Gastrocnemius medialis (tissue), 4 donors: ENCODE results near the gene STXBP5L. TPM values are rescaled to one million over a fixed set of nuclear protein-coding genes. Genes with fewer than 3 reads are reported as not detected.
"Not testable (repeated sequence)": the region's sequence is repeated elsewhere in the genome, so short reads cannot be mapped to it uniquely, and the experiment has no call there.

Experiments
- ATAC-seq, 2 donors: fragments of 150-250 bp; one replicate each; pipeline ENCODE4 v1.9.1; 2016
- DNase-seq, 2 donors: peaks; one replicate each; pipeline ENCODE4 v3.0.0-alpha.2; 2019
- H3K27ac ChIP-seq, 4 donors: fragments of 200-600 bp; sonication (generic); 1 replicate in 1 of 4; 2 replicates in 3 of 4; pipeline ENCODE4 v1.5.1; 2016 to 2018; ENCODE audit warnings: mild to moderate bottlenecking in 2 of 4, moderate library complexity in 1 of 4
- H3K27me3 ChIP-seq, 3 donors: fragments of 200-600 bp; sonication (generic) in 2 of 3; 1 replicate in 1 of 3; 2 replicates in 2 of 3; pipeline versions ENCODE4 v1.5.1 to v1.6.0; 2016 to 2019; ENCODE audit warnings: mild to moderate bottlenecking in 1 of 3, moderate library complexity in 1 of 3
- H3K36me3 ChIP-seq, 2 donors: fragments of 200-600 bp; sonication (generic) in 1 of 2; one replicate each; pipeline ENCODE4 v1.5.1; 2017 to 2018
- H3K4me1 ChIP-seq, 2 donors: fragments of 200-600 bp; sonication (generic) in 1 of 2; one replicate each; pipeline ENCODE4 v1.5.1; 2016 to 2017; ENCODE audit warnings: mild to moderate bottlenecking in 2 of 2
- H3K4me3 ChIP-seq, 4 donors: fragments of 200-600 bp; sonication (generic) in 3 of 4; 1 replicate in 1 of 4; 2 replicates in 3 of 4; pipeline ENCODE4 v1.5.1; 2016 to 2019; ENCODE audit warnings: mild to moderate bottlenecking in 2 of 4
- H3K9me3 ChIP-seq, 3 donors: fragments of 200-600 bp; sonication (generic) in 2 of 3; 1 replicate in 1 of 3; 2 replicates in 2 of 3; pipeline ENCODE4 v1.5.1; 2016 to 2019
- POLR2A ChIP-seq, 2 donors: fragments of 450-650 bp; IDR thresholded peaks; one replicate each; pipeline ENCODE4 v1.6.1; 2017; ENCODE audit warnings: antibody characterized with exemption in 2 of 2, mild to moderate bottlenecking in 2 of 2, moderate library complexity in 2 of 2
- in situ Hi-C, 4 donors: fragments of 200-750 bp; cut with MboI; loops; one replicate each; pipeline versions ENCODE4 v1.15.0 to v1.8.0; 2017; ENCODE audit warnings: low sequenced_read_pairs in 4 of 4
- intact Hi-C: fragments of 100-400 bp; cut with DNase I; formaldehyde crosslinking; loops from one replicate; pipeline ENCODE4 v1.15.1; 2023; ENCODE audit warnings: low total_unique reads
- total RNA-seq, 4 donors: library from RNA; depleted of rRNA; stranded (reverse); fragments of >200 nt; gene quantifications; one replicate each; pipeline versions ENCODE4 v1.1.0 to v1.2.3, GENCODE V29; 2016
- TF ChIP-seq, protein P1 (sequence below), 5 experiments: fragments of 450-650 bp in 3 of 5; fragments of 200-600 bp in 2 of 5; sonication (generic) in 2 of 5; IDR thresholded peaks in 4 of 5; conservative IDR thresholded peaks in 1 of 5; 1 replicate in 4 of 5; 2 replicates in 1 of 5; pipeline ENCODE4 v1.5.1; 2016 to 2019; ENCODE audit warnings: antibody characterized with exemption in 5 of 5, mild to moderate bottlenecking in 3 of 5, moderate library complexity in 3 of 5

Gene STXBP5L
- total RNA-seq, 4 donors from 2014 or later, result not detected

DNA sequence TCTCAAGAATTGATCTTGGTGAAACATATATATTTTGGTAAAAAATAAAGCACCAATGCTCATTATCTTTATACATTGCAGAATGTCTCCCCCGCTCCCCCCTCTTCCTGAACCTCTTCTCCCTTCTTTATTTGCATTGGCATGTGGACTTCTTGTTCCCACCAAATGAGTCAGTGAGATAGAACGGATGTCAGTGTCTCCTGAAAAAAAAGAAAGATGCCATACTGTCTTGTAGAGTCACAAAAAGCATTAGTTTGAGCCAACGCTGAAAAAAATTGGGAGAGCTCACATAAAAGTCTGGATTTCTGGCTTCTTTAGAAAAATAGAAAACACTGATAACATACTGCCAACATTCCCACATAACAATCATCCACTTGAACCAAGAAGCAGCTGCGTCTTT is 32.0 kb upstream of the STXBP5L start:
- ATAC-seq, result no peak
- H3K4me3 ChIP-seq, result no peak overlapping the region

DNA sequence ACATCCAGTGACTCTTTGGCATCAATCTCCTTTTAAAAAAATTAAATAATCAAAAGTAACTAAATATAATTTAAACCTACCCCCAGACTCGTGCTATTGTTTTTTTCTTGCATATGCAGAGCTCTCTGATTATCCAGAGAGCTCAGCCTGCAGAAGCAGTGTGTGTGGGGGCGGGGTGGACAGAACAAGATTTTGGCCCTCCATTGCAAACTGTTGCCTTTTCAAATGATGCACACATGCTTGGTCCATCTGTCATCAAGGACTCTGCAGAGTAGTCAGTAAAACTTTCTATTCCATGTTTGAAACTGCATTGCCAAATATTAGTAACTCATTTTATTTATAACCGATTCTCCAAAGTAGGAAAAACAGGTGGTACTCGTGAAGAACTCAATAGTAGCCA is 28.6 kb upstream of the STXBP5L start:
- DNase-seq (no peak), ATAC-seq (no peak)
- no peak for TF ChIP-seq POLR2A (IDR thresholded peaks at IDR 0.05)
- TF ChIP-seq, protein P1, sequence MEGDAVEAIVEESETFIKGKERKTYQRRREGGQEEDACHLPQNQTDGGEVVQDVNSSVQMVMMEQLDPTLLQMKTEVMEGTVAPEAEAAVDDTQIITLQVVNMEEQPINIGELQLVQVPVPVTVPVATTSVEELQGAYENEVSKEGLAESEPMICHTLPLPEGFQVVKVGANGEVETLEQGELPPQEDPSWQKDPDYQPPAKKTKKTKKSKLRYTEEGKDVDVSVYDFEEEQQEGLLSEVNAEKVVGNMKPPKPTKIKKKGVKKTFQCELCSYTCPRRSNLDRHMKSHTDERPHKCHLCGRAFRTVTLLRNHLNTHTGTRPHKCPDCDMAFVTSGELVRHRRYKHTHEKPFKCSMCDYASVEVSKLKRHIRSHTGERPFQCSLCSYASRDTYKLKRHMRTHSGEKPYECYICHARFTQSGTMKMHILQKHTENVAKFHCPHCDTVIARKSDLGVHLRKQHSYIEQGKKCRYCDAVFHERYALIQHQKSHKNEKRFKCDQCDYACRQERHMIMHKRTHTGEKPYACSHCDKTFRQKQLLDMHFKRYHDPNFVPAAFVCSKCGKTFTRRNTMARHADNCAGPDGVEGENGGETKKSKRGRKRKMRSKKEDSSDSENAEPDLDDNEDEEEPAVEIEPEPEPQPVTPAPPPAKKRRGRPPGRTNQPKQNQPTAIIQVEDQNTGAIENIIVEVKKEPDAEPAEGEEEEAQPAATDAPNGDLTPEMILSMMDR (IDR thresholded peaks at IDR 0.05 in 4 of 5, conservative IDR thresholded peaks at IDR 0.05 in 1 of 5), result no peak
- Histone ChIP-seq H3K36me3 (no peaks in the 10 kb centered on the region), H3K4me3 (no peak overlapping the region), H3K27me3 (no peaks in the 10 kb centered on the region), H3K4me1 (no peaks in the 10 kb centered on the region), H3K9me3 (no peaks in the 10 kb centered on the region), H3K27ac (no peak overlapping the region)
- intact Hi-C loops, result no loop called here
- in situ Hi-C loops, result no loop called here

More for the DNA sequence above, 32.0 kb upstream of the STXBP5L start:
- TF ChIP-seq POLR2A (IDR thresholded peaks at IDR 0.05), result no peak
- TF ChIP-seq, protein P1 (IDR thresholded peaks at IDR 0.05 in 4 of 5, conservative IDR thresholded peaks at IDR 0.05 in 1 of 5), result no peak
- Histone ChIP-seq H3K4me1 (no peaks in the 10 kb centered on the region), H3K36me3 (no peaks in the 10 kb centered on the region), H3K27me3 (no peaks in the 10 kb centered on the region), H3K9me3 (no peaks in the 10 kb centered on the region), H3K27ac (no peak overlapping the region)
- intact Hi-C loops, result no loop called here
- in situ Hi-C loops, result no loop called here
- no peak for DNase-seq

DNA sequence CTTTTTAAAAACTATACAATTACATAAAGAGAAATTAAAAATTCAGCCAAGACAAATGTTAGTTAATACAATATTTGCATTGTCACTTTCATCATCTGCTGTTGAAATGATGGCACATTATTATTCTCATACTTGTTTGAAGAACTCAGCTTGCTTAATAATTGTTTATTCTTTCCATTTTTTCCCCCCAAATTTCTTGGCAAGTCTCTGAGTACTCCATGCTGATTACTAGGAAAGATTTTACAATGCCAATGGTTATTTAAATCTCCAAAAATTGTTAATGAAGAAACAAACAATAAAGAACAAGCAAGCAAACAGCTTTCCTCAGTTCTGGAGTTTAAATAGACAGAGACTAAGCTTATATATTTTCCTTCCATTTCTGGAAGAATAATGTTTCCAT is 15.1 kb upstream of the STXBP5L start:
- H3K27ac ChIP-seq, result no peak overlapping the region
- no peaks in the 10 kb centered on the region for H3K9me3 ChIP-seq
- ATAC-seq, result no peak
- in situ Hi-C loops (no loop called here), intact Hi-C loops (no loop called here)
- H3K27me3 ChIP-seq, result no peaks in the 10 kb centered on the region
- H3K36me3 ChIP-seq, result no peaks in the 10 kb centered on the region
- H3K4me3 ChIP-seq, result no peak overlapping the region
- H3K4me1 ChIP-seq, result no peaks in the 10 kb centered on the region
- no peak for TF ChIP-seq POLR2A (IDR thresholded peaks at IDR 0.05)
- TF ChIP-seq, protein P1 (IDR thresholded peaks at IDR 0.05 in 4 of 5, conservative IDR thresholded peaks at IDR 0.05 in 1 of 5), result no peak
- DNase-seq, result no peak

- in situ Hi-C loops, result no loop called here
- H3K4me3 ChIP-seq, result no peak overlapping the region
- ATAC-seq (no peak), DNase-seq (no peak)
- no peaks in the 10 kb centered on the region for H3K4me1 ChIP-seq
- no peak for TF ChIP-seq POLR2A (IDR thresholded peaks at IDR 0.05)
- TF ChIP-seq, protein P1 (IDR thresholded peaks at IDR 0.05 in 4 of 5, conservative IDR thresholded peaks at IDR 0.05 in 1 of 5), result no peak
- H3K27ac ChIP-seq, result no peak overlapping the region
- no peaks in the 10 kb centered on the region for H3K27me3 ChIP-seq
- intact Hi-C loops, result no loop called here
- no peaks in the 10 kb centered on the region for H3K9me3 ChIP-seq
- H3K36me3 ChIP-seq, result no peaks in the 10 kb centered on the region
Observed at GRCh38 chr3:120894316-120895057, 13.5 kb upstream of the STXBP5L start.

DNA sequence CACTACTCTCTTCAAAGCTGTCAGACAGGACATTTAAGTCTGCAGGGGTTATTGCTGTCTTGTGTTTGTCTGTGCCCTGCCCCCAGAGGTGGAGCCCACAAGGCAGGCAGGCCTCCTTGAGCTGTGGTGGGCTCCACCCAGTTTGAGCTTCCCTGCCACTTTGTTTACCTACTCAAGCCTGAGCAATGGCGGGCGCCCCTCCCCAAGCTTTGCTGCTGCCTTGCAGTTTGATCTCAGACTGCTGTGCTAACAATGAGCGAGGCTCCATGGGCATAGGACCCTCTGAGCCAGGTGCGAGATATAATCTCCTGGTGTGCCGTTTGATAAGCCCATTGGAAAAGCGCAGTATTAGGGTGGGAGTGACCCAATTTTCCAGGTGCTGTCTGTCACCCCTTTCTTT is 6.3 kb upstream of the STXBP5L start:
- H3K4me3 ChIP-seq, DNase-seq, intact Hi-C loops, ATAC-seq, in situ Hi-C loops, H3K4me1 ChIP-seq, H3K9me3 ChIP-seq, H3K36me3 ChIP-seq, H3K27me3 ChIP-seq, H3K27ac ChIP-seq: not testable (repeated sequence)
